AG20443 (cell line): Measurements from ENCODE around the gene NACC1.
"Not testable (repeated sequence)": the region's sequence is repeated elsewhere in the genome, so short reads cannot be mapped to it uniquely, and the experiment has no call there.

ENCODE experiments used
- DNase-seq: peaks from one replicate; pipeline ENCODE4 v3.0.0; 2012; ENCODE audit warnings: low spot score, mixed read lengths

NACC1 gene

DNA sequence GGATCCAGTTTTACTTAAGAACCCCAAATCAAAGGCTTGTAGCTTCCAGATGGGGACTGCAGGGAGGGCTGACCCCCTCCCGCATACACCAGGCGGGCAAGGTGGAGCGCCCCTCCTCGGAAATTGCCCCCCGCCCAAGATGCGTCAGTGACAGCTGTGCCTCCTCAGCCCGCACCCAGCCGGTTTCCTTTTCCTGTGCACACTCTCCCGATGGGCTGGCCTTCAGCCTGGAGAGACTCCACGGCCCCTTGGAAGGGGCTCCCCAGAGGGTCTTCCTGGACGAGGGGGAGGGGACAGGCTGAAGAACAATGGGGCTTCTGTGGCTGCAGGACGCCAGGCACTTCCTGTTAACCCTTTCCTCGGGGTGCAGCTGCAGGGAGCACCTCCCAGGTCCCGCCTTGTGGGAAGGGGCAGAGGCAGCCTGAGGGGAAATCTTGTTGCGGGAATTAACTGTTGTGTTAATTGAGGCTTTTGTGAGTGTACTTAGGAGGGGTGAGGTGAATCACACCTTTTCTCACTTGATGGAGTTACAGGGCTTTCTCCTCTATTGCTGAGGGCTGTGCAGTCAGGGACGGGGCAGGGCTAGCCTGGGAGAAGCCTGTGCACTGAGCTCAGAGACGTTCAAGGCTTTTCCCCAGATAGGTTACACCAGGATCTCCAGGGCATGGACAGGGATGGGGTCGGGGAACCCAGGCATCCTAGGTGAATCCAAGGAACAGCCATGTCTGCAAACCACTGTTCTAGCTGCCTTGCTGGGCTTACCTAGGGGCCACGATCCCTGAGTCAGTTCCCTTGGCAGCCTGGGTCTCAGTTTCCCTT, 46.5 kb downstream of the NACC1 start:
- DNase-seq = no peak

GRCh38 chr19:13165162-13165997, 47.3 kb downstream of the NACC1 start:
- DNase-seq = no peak

DNA sequence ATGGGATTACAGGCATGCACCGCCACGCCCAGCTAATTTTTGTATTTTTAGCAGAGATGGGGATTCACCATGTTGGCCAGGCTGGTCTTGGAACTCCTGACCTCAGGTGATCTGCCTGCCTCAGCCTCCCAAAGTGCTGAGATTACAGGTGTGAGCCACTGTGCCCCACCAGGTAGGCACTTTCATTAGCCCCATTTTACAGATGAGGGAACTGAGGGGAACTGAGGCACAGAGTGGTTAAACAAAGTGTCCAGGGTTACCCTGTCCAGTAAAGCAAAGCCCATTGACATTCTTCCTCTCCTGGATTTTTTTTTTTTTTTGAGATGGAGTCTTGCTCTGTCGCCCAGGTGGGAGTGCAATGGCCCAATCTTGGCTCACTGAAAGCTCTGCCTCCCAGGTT, 48.1 kb downstream of the NACC1 start:
- not testable (repeated sequence) for DNase-seq

DNA sequence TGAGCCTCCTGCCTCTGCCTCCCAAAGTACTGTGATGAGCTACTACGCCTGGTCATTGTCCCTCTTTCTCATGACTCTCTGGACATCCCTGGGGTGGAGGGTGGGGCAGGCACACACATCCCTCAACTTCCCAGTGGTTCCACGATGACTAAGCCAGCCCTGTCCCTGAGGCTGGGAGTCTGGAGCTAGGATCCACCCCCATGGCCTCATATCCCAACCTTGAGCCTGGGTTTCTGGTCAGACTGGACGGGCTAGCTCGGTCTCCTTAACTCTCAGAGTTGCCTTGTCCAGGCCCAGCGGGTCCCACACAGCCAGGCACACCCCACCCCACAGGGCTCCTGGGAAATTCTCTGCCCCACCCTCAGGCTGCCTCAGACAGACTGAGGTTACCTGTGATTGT, 51.7 kb downstream of the NACC1 start:
- peak; percentile 91 for DNase-seq

GRCh38 chr19:13171146-13171545, 53.1 kb downstream of the NACC1 start:
- DNase-seq = no peak

DNA sequence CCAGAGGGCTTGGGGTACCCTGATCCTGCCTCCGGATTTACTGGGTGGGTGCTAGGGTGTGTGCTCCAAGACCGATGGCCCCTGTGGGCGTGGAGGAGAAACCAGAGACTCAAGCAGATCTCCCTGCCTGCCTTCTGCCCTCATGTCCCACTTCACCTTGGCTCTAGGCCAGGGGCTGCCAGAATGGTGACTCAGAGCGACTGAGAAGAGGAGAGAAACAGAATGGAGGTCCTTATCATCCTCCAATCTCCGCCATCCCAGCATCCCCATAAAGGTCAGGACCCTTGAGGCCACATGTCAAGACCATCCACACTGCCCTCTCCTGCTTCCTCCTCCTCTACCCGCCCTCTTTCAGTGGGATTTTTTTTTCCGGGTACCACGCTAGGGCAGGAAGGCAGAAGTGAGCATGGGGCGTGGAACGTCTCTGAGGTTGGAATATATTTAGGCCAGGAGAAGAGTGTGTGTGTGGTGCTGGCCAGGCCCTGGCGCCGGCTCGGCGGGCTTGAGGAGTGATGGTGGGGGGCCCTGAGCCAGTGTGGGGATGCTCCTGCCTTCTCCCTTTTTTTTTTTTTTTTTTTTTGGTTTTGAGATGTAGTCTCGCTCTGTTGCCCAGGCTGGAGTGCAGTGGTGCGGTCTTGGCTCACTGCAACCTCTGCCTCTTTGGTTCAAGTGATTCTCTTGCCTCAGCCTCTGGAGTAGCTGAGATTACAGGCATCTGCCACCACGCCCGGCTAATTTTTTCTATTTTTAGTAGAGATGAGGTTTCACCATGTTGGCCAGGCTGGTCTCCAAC, 54.5 kb downstream of the NACC1 start:
- peak; percentile 77 for DNase-seq

DNA sequence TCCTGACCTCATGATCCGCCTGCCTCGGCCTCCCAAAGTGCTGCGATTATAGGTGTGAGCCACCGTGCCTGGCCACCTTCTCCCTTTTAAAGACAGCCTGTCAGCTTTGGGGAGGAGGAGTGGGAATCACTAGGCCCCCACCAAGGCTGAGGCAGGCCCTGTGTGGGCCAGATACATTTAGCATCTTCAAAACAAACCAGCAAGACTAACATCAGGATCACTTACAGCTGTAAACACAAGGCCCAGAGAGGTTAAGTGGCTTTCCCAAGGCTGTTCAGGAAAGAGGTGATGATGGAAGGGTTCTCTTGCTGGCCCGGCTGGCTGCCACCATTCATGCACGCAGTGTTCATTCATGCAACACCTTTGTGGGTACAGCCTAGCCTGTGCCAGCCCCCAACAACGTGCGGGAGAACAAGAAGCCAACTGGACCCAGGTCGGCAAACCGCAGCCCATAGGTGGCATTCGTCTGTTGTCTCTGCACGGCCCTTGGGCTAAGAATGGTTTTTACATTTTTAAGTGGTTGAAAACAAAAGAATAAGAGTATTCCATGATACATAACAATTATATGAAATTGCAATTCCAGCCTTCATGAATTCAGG, 55.2 kb downstream of the NACC1 start:
- DNase-seq = no peak

GRCh38 chr19:13176345-13176744, 58.3 kb downstream of the NACC1 start:
- DNase-seq = no peak

DNA sequence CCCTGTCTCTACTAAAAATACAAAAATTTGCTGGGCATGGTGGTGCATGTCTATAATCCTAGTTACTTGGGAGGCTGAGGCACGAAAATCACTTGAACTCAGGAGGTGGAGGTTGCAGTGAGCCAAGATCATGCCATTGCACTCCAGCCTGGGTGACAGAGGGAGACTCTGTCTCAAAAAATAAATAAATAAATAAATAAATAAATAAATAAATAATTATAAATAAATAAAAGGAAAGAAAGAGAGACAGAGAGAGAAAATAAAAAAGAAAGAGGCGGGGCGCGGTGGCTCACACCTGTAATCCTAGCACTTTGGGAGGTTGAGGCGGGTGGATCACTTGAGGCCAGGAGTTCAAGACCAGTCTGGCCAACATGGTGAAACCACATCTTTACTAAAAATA, 59.5 kb downstream of the NACC1 start:
- DNase-seq = not testable (repeated sequence)

- DNase-seq = not testable (repeated sequence)
Observed at GRCh38 chr19:13178291-13178690, 60.2 kb downstream of the NACC1 start.

- DNase-seq = peak; percentile 74
Observed at GRCh38 chr19:13181747-13182388, 63.8 kb downstream of the NACC1 start.

DNA sequence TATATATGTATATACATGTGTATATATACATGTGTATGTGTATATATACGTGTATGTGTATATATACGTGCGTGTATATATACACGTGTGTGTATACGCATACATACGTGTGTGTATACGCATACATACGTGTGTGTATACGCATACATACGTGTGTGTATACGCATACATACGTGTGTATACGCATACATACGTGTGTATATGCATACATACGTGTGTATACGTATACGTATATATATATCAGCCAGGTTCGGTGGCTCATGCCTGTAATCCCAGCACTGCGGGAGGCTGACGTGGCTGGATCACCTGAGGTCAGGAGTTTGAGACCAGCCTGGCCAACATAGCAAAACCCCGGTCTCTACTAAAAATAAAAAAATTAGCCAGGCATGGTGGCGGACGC, 66.9 kb downstream of the NACC1 start:
- not testable (repeated sequence) for DNase-seq

DNA sequence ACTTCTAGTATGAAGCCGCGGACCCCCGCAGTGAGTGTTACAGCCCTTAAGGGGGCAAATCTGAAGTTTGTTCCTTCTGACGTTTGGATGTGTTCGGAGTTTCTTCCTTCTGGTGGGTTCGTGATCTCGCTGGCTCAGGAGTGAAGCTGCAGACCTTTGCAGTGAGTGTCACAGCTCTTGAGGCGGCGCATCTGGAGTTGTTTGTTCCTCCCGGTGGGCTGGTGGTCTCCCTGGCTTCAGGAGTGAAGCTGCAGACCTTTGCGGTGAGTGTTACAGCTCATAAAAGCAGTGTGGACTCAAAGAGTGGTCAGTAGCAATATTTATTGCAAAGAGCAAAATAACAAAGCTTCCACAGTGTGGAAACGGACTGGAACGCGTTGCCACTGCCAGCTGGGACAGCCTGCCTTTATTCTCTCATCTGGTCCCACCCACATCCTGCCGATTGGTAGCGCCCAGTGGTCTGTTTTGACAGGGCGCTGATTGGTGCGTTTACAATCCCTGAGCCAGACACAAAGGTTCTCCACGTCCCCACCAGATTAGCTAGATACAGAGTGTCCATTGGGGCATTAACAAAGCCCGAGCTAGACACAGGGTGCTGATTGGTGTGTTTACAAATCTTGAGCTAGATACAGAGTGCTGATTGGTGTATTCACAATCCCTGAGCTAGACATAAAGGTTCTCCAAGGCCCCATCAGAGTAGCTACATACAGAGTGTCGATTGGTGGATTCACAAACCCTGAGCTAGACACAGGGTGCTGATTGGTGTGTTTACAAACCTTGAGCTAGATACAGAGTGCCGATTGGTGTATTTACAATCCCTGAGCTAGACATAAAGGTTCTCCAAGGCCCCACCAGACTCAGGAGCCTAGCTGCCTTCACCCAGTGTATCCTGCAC, 67.9 kb downstream of the NACC1 start:
- not testable (repeated sequence) for DNase-seq

DNA sequence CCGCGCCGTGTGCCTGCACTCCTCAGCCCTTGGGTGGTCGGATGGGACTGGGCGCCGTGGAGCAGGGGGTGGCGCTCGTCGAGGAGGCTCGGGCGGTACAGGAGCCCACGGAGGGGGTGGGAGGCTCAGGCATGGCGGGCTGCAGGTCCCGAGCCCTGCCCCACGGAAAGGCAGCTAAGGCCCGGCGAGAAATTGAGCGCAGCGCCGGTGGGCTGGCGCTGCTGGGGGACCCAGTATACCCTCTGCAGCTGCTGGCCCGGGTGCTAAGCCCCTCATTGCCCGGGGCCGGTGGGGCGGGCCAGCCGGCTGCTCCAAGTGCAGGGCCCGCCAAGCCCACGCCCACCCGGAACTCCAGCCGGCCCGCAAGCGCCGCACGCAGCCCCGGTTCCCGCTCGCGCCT, 68.6 kb downstream of the NACC1 start:
- not testable (repeated sequence) for DNase-seq

DNA sequence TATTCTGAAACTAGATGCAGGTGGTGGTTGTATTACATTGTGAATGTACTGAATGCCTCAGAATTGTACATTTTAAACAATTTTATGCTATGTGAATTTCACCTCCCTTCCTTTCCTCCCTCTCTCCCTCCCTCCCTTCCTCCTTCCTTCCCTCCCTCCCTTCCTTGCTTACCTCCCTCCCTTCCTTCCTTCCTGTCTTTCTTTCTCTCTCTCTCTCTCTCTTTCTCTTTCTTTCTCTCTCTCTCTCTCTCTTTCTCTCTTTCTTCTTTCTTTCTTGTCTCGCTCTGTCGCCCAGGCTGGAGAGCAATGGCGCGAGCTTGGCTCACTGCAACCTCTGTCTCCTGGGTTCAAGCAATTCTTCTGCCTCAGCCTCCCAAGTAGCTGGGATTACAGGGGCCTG, 69.4 kb downstream of the NACC1 start:
- no peak for DNase-seq

DNA sequence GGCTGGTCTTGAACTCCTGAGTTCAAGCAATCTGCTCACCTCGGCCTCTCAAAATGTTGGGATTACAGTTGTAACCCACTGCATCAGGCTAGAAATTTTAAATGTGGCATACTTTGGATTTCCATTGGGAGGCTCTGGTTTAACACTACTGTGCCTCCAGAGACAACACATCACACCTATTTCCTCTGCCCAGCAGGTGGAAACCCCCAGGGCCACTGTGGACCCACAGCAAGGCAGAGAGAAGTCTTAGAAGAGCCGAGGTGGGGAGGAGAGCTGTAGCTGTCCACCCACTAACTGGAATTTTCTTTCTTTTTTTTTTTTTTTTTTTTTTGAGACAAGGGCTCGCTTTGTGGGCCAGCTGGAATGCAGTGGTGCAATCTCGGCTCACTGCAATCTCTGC, 71.5 kb downstream of the NACC1 start:
- DNase-seq = peak; percentile 11
